WERI-Rb-1 (cell line): ENCODE results near the gene PDK2.

Source experiments
- DNase-seq: peaks from one replicate; pipeline ENCODE4 v3.0.0-alpha.2; 2020
- H3K27ac ChIP-seq: fragments of 250-450 bp; sonication (Bioruptor Pico); 2 replicates; pipeline ENCODE4 v1.5.1; 2020; ENCODE audit warnings: mild to moderate bottlenecking, moderate library complexity
- H3K27me3 ChIP-seq: fragments of 250-450 bp; sonication (Bioruptor Pico); 2 replicates; pipeline ENCODE4 v1.5.1; 2021; ENCODE audit warnings: mild to moderate bottlenecking, low read depth, moderate library complexity; ENCODE audit not compliant: insufficient read depth, severe bottlenecking
- H3K36me3 ChIP-seq: fragments of 250-450 bp; sonication (Bioruptor Pico); 2 replicates; pipeline ENCODE4 v1.5.1; 2020; ENCODE audit warnings: mild to moderate bottlenecking, moderate library complexity
- H3K4me3 ChIP-seq: 2 replicates; pipeline ENCODE4 v1.5.1; 2011; ENCODE audit warnings: low read depth, mild to moderate bottlenecking, control low read depth, low read length
- H3K9me3 ChIP-seq: fragments of 250-450 bp; sonication (Bioruptor Pico); 2 replicates; pipeline ENCODE4 v1.5.1; 2021; ENCODE audit warnings: mild to moderate bottlenecking, moderate library complexity; ENCODE audit not compliant: severe bottlenecking
- CTCF ChIP-seq: IDR thresholded peaks from 2 replicates; pipeline ENCODE4 v1.5.1; 2011; ENCODE audit warnings: low read depth, mild to moderate bottlenecking, control low read depth, inconsistent platforms, low read length

Gene PDK2

GRCh38 chr17:50081757-50082156, 13.4 kb upstream of the PDK2 start:
- Histone ChIP-seq H3K4me3 (no peak overlapping the region), H3K27ac (no peak overlapping the region), H3K27me3 (no peaks in the 10 kb centered on the region), H3K9me3 (no peaks in the 10 kb centered on the region), H3K36me3 (peaks cover 54% of the 10 kb centered on the region)
- no peak for DNase-seq
- no peak for TF ChIP-seq CTCF

- Histone ChIP-seq H3K27ac (no peak overlapping the region), H3K27me3 (no peaks in the 10 kb centered on the region), H3K4me3 (no peak overlapping the region), H3K36me3 (peaks cover 15% of the 10 kb centered on the region), H3K9me3 (no peaks in the 10 kb centered on the region)
- DNase-seq = peak; percentile 89
- peak; percentile 99 for TF ChIP-seq CTCF
Measured at GRCh38 chr17:50087246-50087911, 7.8 kb upstream of the PDK2 start.

GRCh38 chr17:50087912-50088405, 7.2 kb upstream of the PDK2 start:
- Histone ChIP-seq H3K36me3 (peaks cover 11% of the 10 kb centered on the region; the same call in 1 of the 2 replicates), H3K4me3 (no peak overlapping the region), H3K27me3 (no peaks in the 10 kb centered on the region), H3K9me3 (no peaks in the 10 kb centered on the region), H3K27ac (no peak overlapping the region)
- DNase-seq = no peak
- no peak for TF ChIP-seq CTCF

- no peak overlapping the region for H3K27ac ChIP-seq
- TF ChIP-seq CTCF = no peak
Measured at GRCh38 chr17:50088952-50089825, 6.0 kb upstream of the PDK2 start.

GRCh38 chr17:50090071-50090470, 5.1 kb upstream of the PDK2 start:
- H3K9me3 ChIP-seq = no peaks in the 10 kb centered on the region
- DNase-seq = no peak
- no peak for TF ChIP-seq CTCF
- peaks cover 8% of the 10 kb centered on the region; the same call in 1 of the 2 replicates for H3K36me3 ChIP-seq
- H3K27ac ChIP-seq = no peak overlapping the region
- H3K27me3 ChIP-seq = no peaks in the 10 kb centered on the region
- H3K4me3 ChIP-seq = no peak overlapping the region

More at GRCh38 chr17:50088952-50089825, 6.0 kb upstream of the PDK2 start:
- Histone ChIP-seq H3K9me3 (no peaks in the 10 kb centered on the region), H3K27me3 (no peaks in the 10 kb centered on the region), H3K4me3 (no peak overlapping the region), H3K36me3 (peaks cover 8% of the 10 kb centered on the region; the same call in 1 of the 2 replicates)
- no peak for DNase-seq
